WERI-Rb-1 (cell line): ENCODE data around the gene CFAP57.

Experiments
- DNase-seq: peaks from one replicate; pipeline ENCODE4 v3.0.0-alpha.2; 2020
- H3K27ac ChIP-seq: fragments of 250-450 bp; sonication (Bioruptor Pico); 2 replicates; pipeline ENCODE4 v1.5.1; 2020; ENCODE audit warnings: mild to moderate bottlenecking, moderate library complexity
- H3K27me3 ChIP-seq: fragments of 250-450 bp; sonication (Bioruptor Pico); 2 replicates; pipeline ENCODE4 v1.5.1; 2021; ENCODE audit warnings: mild to moderate bottlenecking, low read depth, moderate library complexity; ENCODE audit not compliant: insufficient read depth, severe bottlenecking
- H3K36me3 ChIP-seq: fragments of 250-450 bp; sonication (Bioruptor Pico); 2 replicates; pipeline ENCODE4 v1.5.1; 2020; ENCODE audit warnings: mild to moderate bottlenecking, moderate library complexity
- H3K4me3 ChIP-seq: 2 replicates; pipeline ENCODE4 v1.5.1; 2011; ENCODE audit warnings: low read depth, mild to moderate bottlenecking, control low read depth, low read length
- H3K9me3 ChIP-seq: fragments of 250-450 bp; sonication (Bioruptor Pico); 2 replicates; pipeline ENCODE4 v1.5.1; 2021; ENCODE audit warnings: mild to moderate bottlenecking, moderate library complexity; ENCODE audit not compliant: severe bottlenecking
- TF ChIP-seq, protein P1 (sequence below): IDR thresholded peaks from 2 replicates; pipeline ENCODE4 v1.5.1; 2011; ENCODE audit warnings: low read depth, mild to moderate bottlenecking, control low read depth, inconsistent platforms, low read length

The CFAP57 gene

GRCh38 chr1:43246466-43247213 lies 74.5 kb downstream of the CFAP57 start:
- H3K27ac ChIP-seq, result no peak overlapping the region
- H3K4me3 ChIP-seq, result no peak overlapping the region
- DNase-seq, result no peak
- H3K36me3 ChIP-seq, result no peaks in the 10 kb centered on the region
- H3K9me3 ChIP-seq, result peaks cover 6% of the 10 kb centered on the region
- no peaks in the 10 kb centered on the region for H3K27me3 ChIP-seq
- TF ChIP-seq, protein P1, sequence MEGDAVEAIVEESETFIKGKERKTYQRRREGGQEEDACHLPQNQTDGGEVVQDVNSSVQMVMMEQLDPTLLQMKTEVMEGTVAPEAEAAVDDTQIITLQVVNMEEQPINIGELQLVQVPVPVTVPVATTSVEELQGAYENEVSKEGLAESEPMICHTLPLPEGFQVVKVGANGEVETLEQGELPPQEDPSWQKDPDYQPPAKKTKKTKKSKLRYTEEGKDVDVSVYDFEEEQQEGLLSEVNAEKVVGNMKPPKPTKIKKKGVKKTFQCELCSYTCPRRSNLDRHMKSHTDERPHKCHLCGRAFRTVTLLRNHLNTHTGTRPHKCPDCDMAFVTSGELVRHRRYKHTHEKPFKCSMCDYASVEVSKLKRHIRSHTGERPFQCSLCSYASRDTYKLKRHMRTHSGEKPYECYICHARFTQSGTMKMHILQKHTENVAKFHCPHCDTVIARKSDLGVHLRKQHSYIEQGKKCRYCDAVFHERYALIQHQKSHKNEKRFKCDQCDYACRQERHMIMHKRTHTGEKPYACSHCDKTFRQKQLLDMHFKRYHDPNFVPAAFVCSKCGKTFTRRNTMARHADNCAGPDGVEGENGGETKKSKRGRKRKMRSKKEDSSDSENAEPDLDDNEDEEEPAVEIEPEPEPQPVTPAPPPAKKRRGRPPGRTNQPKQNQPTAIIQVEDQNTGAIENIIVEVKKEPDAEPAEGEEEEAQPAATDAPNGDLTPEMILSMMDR, result no peak

- no peak overlapping the region for H3K27ac ChIP-seq
- H3K4me3 ChIP-seq, result no peak overlapping the region
- DNase-seq, result no peak
- H3K27me3 ChIP-seq, result no peaks in the 10 kb centered on the region
- H3K36me3 ChIP-seq, result no peaks in the 10 kb centered on the region
- TF ChIP-seq, protein P1, result no peak
- H3K9me3 ChIP-seq, result peaks cover 6% of the 10 kb centered on the region
Measured at GRCh38 chr1:43247256-43247921, 75.3 kb downstream of the CFAP57 start.

DNA sequence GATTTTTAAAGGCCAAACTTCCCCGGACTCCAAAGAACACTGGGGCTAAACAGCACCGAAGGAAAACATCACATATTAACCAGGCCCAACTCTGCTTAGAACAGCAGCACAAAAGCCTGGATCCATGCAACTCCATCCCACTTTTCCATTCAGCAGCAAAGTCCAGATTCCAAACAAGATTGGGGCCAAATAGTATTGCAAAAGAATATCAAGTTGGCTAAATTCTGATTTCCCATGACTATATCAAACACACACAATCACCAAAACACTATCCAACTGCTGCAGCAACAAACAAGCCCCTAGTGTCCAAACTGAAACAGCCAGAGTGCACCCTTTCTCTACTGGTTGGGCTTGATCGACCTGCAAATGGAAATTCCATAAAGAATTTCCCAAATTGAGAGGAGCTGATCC lies 78.2 kb downstream of the CFAP57 start:
- no peaks in the 10 kb centered on the region for H3K27me3 ChIP-seq
- H3K36me3 ChIP-seq, result no peaks in the 10 kb centered on the region
- peaks cover 6% of the 10 kb centered on the region for H3K9me3 ChIP-seq
- TF ChIP-seq, protein P1, result no peak
- H3K27ac ChIP-seq, result no peak overlapping the region
- H3K4me3 ChIP-seq, result no peak overlapping the region
- no peak for DNase-seq

GRCh38 chr1:43251024-43251423 lies 78.9 kb downstream of the CFAP57 start:
- Histone ChIP-seq H3K27me3 (no peaks in the 10 kb centered on the region), H3K4me3 (no peak overlapping the region), H3K27ac (no peak overlapping the region), H3K36me3 (no peaks in the 10 kb centered on the region), H3K9me3 (peaks cover 6% of the 10 kb centered on the region)
- TF ChIP-seq, protein P1, result no peak
- no peak for DNase-seq

DNA sequence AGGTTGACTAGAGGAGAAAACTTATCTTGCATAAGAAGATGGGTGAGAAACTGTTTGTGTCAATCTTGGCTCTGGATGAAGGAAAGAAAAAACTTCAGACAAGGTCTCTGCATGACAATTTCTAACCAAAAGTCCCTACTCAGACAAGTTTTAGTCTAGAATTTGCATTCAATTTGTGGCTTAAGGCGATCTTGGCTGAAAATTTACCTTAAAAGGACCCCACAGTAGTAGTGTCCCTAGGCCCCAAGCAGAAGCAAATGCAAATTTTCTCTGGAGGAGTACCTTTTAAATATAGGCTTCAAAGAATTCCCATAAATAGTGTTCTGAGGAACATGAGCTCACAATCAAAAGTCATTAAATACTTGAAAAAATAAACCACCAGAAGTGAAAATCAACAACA lies 80.1 kb downstream of the CFAP57 start:
- Histone ChIP-seq H3K9me3 (peaks cover 1% of the 10 kb centered on the region), H3K27me3 (no peaks in the 10 kb centered on the region), H3K4me3 (no peak overlapping the region), H3K27ac (no peak overlapping the region), H3K36me3 (no peaks in the 10 kb centered on the region)
- no peak for DNase-seq
- TF ChIP-seq, protein P1, result no peak
